Thymus (tissue), 11 donors: ENCODE results near the gene RIPK4. TPM values are rescaled to one million over a fixed set of nuclear protein-coding genes. Genes with fewer than 3 reads are reported as not detected.
A peak's percentile ranks its signal among the peaks of the same experiment; 100 is the strongest.

Experiments used
- DNase-seq, 9 donors: peaks; one replicate each; pipeline ENCODE4 v3.0.0-alpha.2; 2013; ENCODE audit warnings: low spot score in 9 of 9, low read depth in 6 of 9, missing footprints in 1 of 9
- H3K27ac ChIP-seq, 2 donors: one replicate each; pipeline ENCODE4 v1.5.1; 2013; ENCODE audit warnings: control low read depth in 1 of 2, low read depth in 1 of 2, low read length in 1 of 2, mild to moderate bottlenecking in 1 of 2, moderate library complexity in 1 of 2
- H3K27me3 ChIP-seq, 2 donors: one replicate each; pipeline ENCODE4 v1.5.1; 2013; ENCODE audit warnings: low read length in 1 of 2; ENCODE audit not compliant: control insufficient read depth in 2 of 2, insufficient read depth in 1 of 2
- H3K36me3 ChIP-seq, 2 donors: one replicate each; pipeline ENCODE4 v1.5.1; 2013; ENCODE audit warnings: low read length in 1 of 2, mild to moderate bottlenecking in 1 of 2, moderate library complexity in 1 of 2; ENCODE audit not compliant: control insufficient read depth in 2 of 2, insufficient read depth in 2 of 2
- H3K4me1 ChIP-seq, 2 donors: one replicate each; pipeline ENCODE4 v1.5.1; 2013; ENCODE audit warnings: low read length in 2 of 2; ENCODE audit not compliant: control insufficient read depth in 2 of 2, insufficient read depth in 2 of 2
- H3K4me3 ChIP-seq, 2 donors: one replicate each; pipeline ENCODE4 v1.5.1; 2013; ENCODE audit warnings: low read length in 2 of 2, control low read depth in 1 of 2, mild to moderate bottlenecking in 1 of 2
- H3K9me3 ChIP-seq, 2 donors: one replicate each; pipeline ENCODE4 v1.5.1; 2013; ENCODE audit warnings: low read length in 1 of 2, mild to moderate bottlenecking in 1 of 2; ENCODE audit not compliant: control insufficient read depth in 2 of 2, insufficient read depth in 1 of 2
- WGBS: extraction: QIAGEN DNeasy Blood & Tissue Kit; methylation state at CpG from one replicate; pipeline ENCODE4 v1.1.7; 2013; 5-methylcytosine and 5-hydroxymethylcytosine counted together
- polyA plus RNA-seq: library from polyadenylated mRNA; stranded (reverse); fragments of 200-250 nt; gene quantifications from one replicate; pipeline ENCODE4 v1.2.3, GENCODE V29; 2013
- total RNA-seq: library from RNA; stranded (reverse); fragments of 120-200 nt; gene quantifications from one replicate; pipeline ENCODE4 v1.2.4, GENCODE V29; 2013
- donor health status: healthy.

RIPK4 gene
- total and polyA plus RNA-seq, 2 donors, result 9.3 to 12.6 TPM

GRCh38 chr21:41755258-41755933 is 11.5 kb downstream of the RIPK4 start:
- 80% methylated on average over 23 of the region's 23 CpGs for WGBS
- H3K9me3 ChIP-seq, result peaks cover 2 to 14% of the 10 kb centered on the region in 2 donors
- H3K4me1 ChIP-seq, result peaks cover 23 to 87% of the 10 kb centered on the region in 2 donors
- H3K4me3 ChIP-seq, result no peak overlapping the region
- peaks cover 50 to 77% of the 10 kb centered on the region in 2 donors for H3K36me3 ChIP-seq
- peaks cover under 1 to 14% of the 10 kb centered on the region in 2 donors for H3K27me3 ChIP-seq
- DNase-seq, result peak in 3 of 9 donors; percentile 73 to 81 (median 75)
- peak overlapping the region in 1 of 2 donors; percentile 91 for H3K27ac ChIP-seq

- peaks cover 56 to 77% of the 10 kb centered on the region in 2 donors for H3K36me3 ChIP-seq
- H3K27ac ChIP-seq, result peak overlapping the region in 1 of 2 donors; percentile 9
- peaks cover 2 to 14% of the 10 kb centered on the region in 2 donors for H3K9me3 ChIP-seq
- DNase-seq, result no peak
- no peak overlapping the region for H3K4me3 ChIP-seq
- H3K4me1 ChIP-seq, result peaks cover 23 to 86% of the 10 kb centered on the region in 2 donors
- peaks cover 0 to 7% of the 10 kb centered on the region in 2 donors for H3K27me3 ChIP-seq
- 81% methylated on average over 10 of the region's 10 CpGs for WGBS
Observed at GRCh38 chr21:41754479-41754891, 12.4 kb downstream of the RIPK4 start.

DNA sequence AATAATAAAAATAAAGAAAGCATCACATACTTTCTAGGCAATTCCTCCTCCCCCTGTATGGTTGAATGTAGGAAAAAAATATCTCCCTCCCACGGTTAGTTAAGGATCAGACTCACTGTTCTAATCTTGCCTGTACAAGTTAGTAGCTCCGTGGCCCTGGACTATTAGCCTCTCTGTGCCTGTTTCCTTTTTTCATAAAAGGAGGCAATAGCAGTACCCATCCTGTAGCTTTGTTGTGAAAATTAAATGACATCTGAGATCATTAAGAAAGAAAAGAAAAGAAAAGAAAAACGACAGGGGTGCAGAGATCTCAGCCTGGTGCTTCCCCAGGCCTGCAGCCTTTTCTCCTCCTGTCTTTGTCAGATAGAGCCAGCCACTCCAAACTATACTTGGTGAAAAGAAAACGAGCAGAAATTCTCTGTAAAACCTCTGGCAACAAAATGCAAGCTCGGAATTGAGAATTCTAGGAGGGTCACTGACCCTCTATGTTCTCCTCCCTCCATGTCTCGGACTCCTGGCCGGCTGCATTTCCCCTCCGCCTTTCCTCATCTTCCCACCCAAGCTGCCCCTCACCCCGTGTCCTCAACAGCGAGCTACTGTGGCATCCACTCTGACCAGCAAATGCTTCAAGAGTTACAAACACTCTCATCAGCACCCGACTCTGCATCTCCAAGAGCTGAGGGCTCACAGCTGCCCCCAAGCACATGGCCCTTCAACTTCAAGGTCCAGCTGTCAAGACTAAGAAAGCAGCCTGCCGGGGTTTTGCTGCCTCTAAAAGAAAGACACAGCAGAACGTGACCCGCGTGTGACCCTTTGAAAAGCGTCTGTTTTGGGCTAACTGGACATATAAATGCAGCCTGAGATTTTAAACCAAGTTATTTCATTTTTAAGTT is 13.6 kb downstream of the RIPK4 start:
- no peak overlapping the region for H3K27ac ChIP-seq

GRCh38 chr21:41752231-41752681 is 14.6 kb downstream of the RIPK4 start:
- no peak overlapping the region for H3K27ac ChIP-seq
- peaks cover 23 to 88% of the 10 kb centered on the region in 2 donors for H3K4me1 ChIP-seq
- H3K27me3 ChIP-seq, result peaks cover 0 to 4% of the 10 kb centered on the region in 2 donors
- H3K9me3 ChIP-seq, result peaks cover 2 to 14% of the 10 kb centered on the region in 2 donors
- DNase-seq, result no peak
- H3K4me3 ChIP-seq, result no peak overlapping the region
- peaks cover 65 to 89% of the 10 kb centered on the region in 2 donors for H3K36me3 ChIP-seq
- WGBS, result 90% methylated on average over 13 of the region's 13 CpGs

More for the DNA sequence above, 13.6 kb downstream of the RIPK4 start:
- peaks cover 23 to 87% of the 10 kb centered on the region in 2 donors for H3K4me1 ChIP-seq
- peaks cover 0 to 4% of the 10 kb centered on the region in 2 donors for H3K27me3 ChIP-seq
- H3K9me3 ChIP-seq, result peaks cover 2 to 14% of the 10 kb centered on the region in 2 donors
- H3K36me3 ChIP-seq, result peaks cover 59 to 82% of the 10 kb centered on the region in 2 donors
- no peak for DNase-seq
- no peak overlapping the region for H3K4me3 ChIP-seq
- WGBS, result 92% methylated on average over 16 of the region's 16 CpGs

- peak in 1 of 9 donors; percentile 40 for DNase-seq
- H3K4me1 ChIP-seq, result peaks cover 22 to 81% of the 10 kb centered on the region in 2 donors
- H3K4me3 ChIP-seq, result no peak overlapping the region
- peaks cover 70 to 93% of the 10 kb centered on the region in 2 donors for H3K36me3 ChIP-seq
- peaks cover 0 to 4% of the 10 kb centered on the region in 2 donors for H3K27me3 ChIP-seq
- peak overlapping the region; percentile 24 to 25 for H3K27ac ChIP-seq
- peaks cover 2 to 13% of the 10 kb centered on the region in 2 donors for H3K9me3 ChIP-seq
- WGBS, result 82% methylated on average over 12 of the region's 12 CpGs
Observed at GRCh38 chr21:41751611-41752011, 15.2 kb downstream of the RIPK4 start.

- Histone ChIP-seq H3K9me3 (peaks cover 0 to 5% of the 10 kb centered on the region in 2 donors), H3K27me3 (peaks cover 0 to 4% of the 10 kb centered on the region in 2 donors), H3K27ac (peak overlapping the region in 1 of 2 donors; percentile 4), H3K4me1 (peaks cover 12 to 72% of the 10 kb centered on the region in 2 donors), H3K4me3 (no peak overlapping the region), H3K36me3 (peaks cover 70 to 93% of the 10 kb centered on the region in 2 donors)
- DNase-seq, result no peak
- WGBS, result 96% methylated on average over 16 of the region's 16 CpGs
Observed at GRCh38 chr21:41750532-41751151, 16.2 kb downstream of the RIPK4 start.

DNA sequence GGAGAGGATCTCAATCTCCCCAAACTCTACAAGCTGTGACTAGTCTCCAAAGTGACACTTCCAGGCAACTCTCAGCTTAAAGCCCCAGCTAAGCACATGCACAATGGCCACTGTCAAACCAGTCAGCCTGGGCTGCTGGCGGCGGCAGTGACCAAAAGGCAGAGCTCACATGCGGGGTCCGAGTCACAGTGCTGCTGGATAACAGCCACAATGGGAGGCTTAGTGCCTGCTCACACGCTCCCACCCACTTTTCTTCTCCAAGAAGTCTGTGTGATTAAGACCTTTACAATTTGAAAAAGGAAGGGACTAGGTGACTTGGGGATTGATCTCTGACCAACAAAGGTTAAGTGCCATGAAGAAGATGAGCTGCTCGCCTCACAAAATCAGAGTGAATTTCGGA is 16.8 kb downstream of the RIPK4 start:
- H3K36me3 ChIP-seq, result peaks cover 70 to 93% of the 10 kb centered on the region in 2 donors
- peaks cover 0 to 4% of the 10 kb centered on the region in 2 donors for H3K27me3 ChIP-seq
- peaks cover 0 to 3% of the 10 kb centered on the region in 2 donors for H3K9me3 ChIP-seq
- H3K4me3 ChIP-seq, result no peak overlapping the region
- DNase-seq, result no peak
- H3K4me1 ChIP-seq, result peaks cover 6 to 66% of the 10 kb centered on the region in 2 donors
- 87% methylated on average over 7 of the region's 7 CpGs for WGBS
- no peak overlapping the region for H3K27ac ChIP-seq

DNA sequence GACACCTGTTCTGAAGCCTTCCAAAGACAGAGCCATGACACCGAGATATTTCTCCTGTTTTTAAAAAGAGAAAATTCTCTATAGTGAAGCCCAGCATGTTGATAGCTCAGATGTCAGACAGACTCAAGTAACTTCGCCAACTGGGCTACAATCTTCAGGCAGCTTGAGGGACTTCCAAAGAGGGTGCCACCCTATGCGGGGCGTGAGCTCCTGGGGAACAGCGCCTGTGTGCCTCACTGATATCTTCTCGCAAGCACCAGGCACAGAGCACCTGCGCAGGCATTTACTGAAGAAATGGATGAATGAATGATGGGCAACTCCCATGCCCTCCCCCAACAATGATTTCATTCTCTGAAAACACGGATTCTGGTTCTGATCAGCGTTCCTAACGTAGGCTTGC is 17.6 kb downstream of the RIPK4 start:
- H3K27ac ChIP-seq, result peak overlapping the region in 1 of 2 donors; percentile 37
- DNase-seq, result peak in 1 of 9 donors; percentile 20
- 90% methylated on average over 10 of the region's 10 CpGs for WGBS
- H3K36me3 ChIP-seq, result peaks cover 70 to 94% of the 10 kb centered on the region in 2 donors
- H3K27me3 ChIP-seq, result peaks cover 0 to 4% of the 10 kb centered on the region in 2 donors
- H3K9me3 ChIP-seq, result peaks cover 0 to 3% of the 10 kb centered on the region in 2 donors
- H3K4me3 ChIP-seq, result no peak overlapping the region
- peaks cover 2 to 58% of the 10 kb centered on the region in 2 donors for H3K4me1 ChIP-seq
